Spleen (tissue), 7 donors: ENCODE measurements around the gene RNF212.

Source experiments
- POLR2A ChIP-seq, 3 donors: fragments of 450-650 bp; IDR thresholded peaks; one replicate each; pipeline ENCODE4 v1.5.1; 2017; ENCODE audit warnings: antibody characterized with exemption in 3 of 3, mild to moderate bottlenecking in 1 of 3
- TF ChIP-seq, protein P1 (sequence below), 11 experiments: fragments of 200-600 bp in 7 of 11; fragments of 450-650 bp in 4 of 11; sonication (generic) in 4 of 11; IDR thresholded peaks in 8 of 11; conservative IDR thresholded peaks in 3 of 11; 1 replicate in 7 of 11; 2 replicates in 4 of 11; pipeline versions ENCODE4 v1.4.0 to v1.8.0; 2016 to 2021; ENCODE audit warnings: antibody characterized with exemption in 11 of 11, inconsistent platforms in 4 of 11, mild to moderate bottlenecking in 1 of 11
- donor health status: DM: no; HTN: no; CAD: no; lungs with moderate emphysema.
- donor health status: DM: no; HTN: no; CAD: no.
- donor health status: DM: no; HTN: no; CAD: no.

DNA sequence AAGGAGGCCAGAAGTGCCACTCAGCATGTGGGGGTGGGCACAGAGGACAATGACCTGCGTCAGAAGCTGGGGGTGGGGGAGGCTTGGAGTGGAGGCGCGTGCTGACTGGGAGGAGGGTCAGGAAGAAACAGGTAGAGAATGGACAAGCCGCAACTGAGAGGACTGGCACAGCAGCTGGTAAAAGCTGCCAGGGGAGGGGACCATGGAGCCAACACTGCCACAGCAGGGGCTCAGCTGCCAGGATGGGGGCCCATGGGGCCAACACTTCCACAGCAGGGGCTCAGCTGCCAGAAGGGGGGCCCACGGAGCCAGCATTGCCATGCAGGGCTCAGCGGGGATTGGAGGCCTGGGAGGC lies 19.1 kb downstream of the RNF212 start:
- TF ChIP-seq, protein P1, sequence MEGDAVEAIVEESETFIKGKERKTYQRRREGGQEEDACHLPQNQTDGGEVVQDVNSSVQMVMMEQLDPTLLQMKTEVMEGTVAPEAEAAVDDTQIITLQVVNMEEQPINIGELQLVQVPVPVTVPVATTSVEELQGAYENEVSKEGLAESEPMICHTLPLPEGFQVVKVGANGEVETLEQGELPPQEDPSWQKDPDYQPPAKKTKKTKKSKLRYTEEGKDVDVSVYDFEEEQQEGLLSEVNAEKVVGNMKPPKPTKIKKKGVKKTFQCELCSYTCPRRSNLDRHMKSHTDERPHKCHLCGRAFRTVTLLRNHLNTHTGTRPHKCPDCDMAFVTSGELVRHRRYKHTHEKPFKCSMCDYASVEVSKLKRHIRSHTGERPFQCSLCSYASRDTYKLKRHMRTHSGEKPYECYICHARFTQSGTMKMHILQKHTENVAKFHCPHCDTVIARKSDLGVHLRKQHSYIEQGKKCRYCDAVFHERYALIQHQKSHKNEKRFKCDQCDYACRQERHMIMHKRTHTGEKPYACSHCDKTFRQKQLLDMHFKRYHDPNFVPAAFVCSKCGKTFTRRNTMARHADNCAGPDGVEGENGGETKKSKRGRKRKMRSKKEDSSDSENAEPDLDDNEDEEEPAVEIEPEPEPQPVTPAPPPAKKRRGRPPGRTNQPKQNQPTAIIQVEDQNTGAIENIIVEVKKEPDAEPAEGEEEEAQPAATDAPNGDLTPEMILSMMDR (IDR thresholded peaks at IDR 0.05 in 8 of 11, conservative IDR thresholded peaks at IDR 0.05 in 3 of 11): no peak
- no peak for TF ChIP-seq POLR2A (IDR thresholded peaks at IDR 0.05)
